AG09309 (cell line): ENCODE measurements around the gene CLDN6.
A peak's percentile ranks its signal among the peaks of the same experiment; 100 is the strongest.

ENCODE experiments used
- DNase-seq: peaks from one replicate; pipeline ENCODE4 v3.0.0-alpha.2; 2010; ENCODE audit warnings: low read depth
- H3K4me3 ChIP-seq: 2 replicates; pipeline ENCODE4 v1.5.1; 2011; ENCODE audit warnings: mild to moderate bottlenecking, low read depth, low read length, moderate library complexity; ENCODE audit not compliant: control insufficient read depth
- CTCF ChIP-seq: IDR thresholded peaks from 2 replicates; pipeline ENCODE4 v1.5.1; 2011; ENCODE audit warnings: mild to moderate bottlenecking, low read depth, low read length, inconsistent platforms; ENCODE audit not compliant: insufficient read depth, control insufficient read depth; ENCODE audit errors: missing control alignments

Gene CLDN6, protein sequence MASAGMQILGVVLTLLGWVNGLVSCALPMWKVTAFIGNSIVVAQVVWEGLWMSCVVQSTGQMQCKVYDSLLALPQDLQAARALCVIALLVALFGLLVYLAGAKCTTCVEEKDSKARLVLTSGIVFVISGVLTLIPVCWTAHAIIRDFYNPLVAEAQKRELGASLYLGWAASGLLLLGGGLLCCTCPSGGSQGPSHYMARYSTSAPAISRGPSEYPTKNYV

DNA sequence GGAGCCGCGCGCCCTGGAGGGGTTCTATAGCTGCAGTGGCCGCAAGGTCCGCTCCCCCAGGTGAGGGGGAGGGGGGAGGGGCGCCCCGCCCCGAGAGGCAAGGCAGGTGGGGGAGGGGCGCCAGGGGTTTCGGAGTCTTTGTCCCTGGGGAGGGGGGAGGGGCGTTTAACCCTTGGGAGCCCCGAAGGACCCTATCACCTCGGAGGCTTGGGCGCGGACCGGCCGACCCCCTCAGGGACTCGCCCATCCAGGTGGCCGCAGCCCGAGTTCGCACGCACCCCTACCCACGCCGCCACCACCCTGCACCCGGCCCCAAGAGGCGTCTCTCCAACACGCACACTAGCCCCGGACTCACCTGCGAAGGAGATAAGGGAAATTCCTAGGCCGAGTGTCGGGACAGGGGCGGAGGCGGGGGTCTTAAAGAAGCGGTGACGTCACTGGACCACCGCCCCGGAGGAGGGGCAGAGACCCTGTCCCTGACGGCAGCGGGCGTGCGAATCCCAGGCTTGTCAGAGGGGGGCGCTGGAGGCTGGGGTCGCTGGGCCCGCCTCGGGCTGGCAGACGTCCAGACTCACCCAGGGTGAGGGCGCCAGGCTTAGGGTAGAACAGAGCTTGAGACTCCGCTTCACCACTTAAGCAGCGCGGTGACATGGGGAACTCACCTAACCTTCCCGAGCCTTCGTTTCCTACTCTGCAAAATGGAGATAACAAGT lies at the start of gene CLDN6:
CLDN6 (minus strand) TSS at position 390 of the 713 bp plus-strand sequence. CDS start 2,162 bp downstream, outside the sequence.
- no peak within 1 kb of the TSS for H3K4me3 ChIP-seq
- no peak for DNase-seq

GRCh38 chr16:3066440-3066748 lies 48.4 kb upstream of the CLDN6 start:
- no peak for TF ChIP-seq CTCF
- no peak for DNase-seq
- H3K4me3 ChIP-seq: no peak overlapping the region

More for the DNA sequence above, at the start of gene CLDN6:
- peak; percentile 19 for TF ChIP-seq CTCF

DNA sequence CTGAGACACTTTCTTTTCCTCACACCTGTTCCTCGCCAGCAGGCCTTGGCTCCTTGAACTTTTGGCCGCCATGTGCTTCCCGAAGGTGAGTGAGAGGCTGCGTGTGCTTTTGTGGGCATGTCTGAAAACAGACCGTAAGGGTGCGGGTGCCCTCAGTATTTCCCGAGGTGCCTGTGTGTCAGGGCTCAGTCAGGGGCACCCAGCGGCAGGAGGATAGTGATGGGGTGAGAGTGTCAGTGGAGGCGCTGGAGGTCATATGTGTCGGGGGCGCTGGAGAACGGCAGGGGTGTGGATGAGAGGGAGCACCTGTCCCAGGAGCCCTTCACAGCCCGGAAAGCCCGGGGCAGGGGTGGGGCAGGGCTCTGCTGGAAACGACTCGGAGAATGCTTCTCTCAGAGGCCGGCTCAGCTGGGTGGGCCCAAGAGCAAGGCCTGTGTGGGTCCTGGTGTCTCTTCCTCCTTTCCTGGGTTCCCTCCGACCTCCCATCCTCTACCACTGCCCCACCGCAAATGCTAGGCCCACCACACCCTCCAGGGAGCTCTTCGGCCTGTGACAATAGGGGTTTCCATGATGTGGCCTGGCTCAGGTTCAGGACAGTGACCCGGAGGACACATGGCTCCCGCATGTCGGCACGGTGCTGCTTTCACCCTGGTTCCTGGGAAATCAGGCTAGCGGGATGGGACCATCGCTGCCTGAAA lies 47.9 kb upstream of the CLDN6 start:
- no peak for DNase-seq
- H3K4me3 ChIP-seq: no peak overlapping the region
- TF ChIP-seq CTCF: no peak

GRCh38 chr16:3065069-3065741 lies 47.2 kb upstream of the CLDN6 start, which contains the start of gene IL32:
Gene IL32, plus strand, starts transcription at chr16:3065640. Its CDS starts 172 bp downstream, at chr16:3065812.
- no peak for DNase-seq
- no peak for TF ChIP-seq CTCF

DNA sequence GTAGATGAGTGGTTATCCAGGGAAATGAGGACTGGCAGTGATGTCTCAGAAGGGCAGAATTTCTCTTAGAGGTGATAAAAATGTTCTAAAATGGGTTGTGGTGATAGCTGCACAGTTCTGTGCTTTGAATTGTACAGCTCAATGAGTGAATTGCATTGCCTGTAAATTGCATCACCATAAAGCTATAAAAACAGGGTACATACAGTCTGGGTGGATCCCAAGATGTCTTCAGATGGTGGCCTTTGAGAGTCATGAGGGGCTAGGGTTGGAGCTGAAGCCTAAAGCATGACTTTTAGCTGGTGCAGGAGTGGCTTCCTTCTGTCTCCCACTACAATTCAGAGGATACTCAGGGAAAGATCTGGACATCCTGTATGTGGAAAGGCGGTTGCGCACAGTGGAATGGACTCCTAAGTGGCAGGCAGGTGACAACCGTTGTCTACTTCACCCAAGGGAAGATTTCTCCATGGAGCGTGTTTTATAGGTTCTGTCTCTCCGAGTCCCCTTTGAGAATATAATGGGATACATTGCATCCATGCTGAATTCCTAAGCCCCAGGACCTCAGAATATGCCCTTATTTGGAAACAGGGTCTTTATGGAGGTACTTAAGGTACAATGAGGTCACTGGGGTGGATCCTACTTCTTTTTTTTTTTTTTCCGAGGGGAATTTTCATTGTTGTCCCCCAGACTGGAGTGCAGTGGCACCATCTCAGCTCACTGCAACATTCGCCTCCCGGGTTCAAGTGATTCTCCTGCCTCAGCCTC lies 45.8 kb upstream of the CLDN6 start:
- TF ChIP-seq CTCF: no peak
- no peak for DNase-seq
- H3K4me3 ChIP-seq: no peak overlapping the region

More at GRCh38 chr16:3065069-3065741, 47.2 kb upstream of the CLDN6 start, which contains the start of gene IL32:
- no peak within 1 kb of the TSS for H3K4me3 ChIP-seq

DNA sequence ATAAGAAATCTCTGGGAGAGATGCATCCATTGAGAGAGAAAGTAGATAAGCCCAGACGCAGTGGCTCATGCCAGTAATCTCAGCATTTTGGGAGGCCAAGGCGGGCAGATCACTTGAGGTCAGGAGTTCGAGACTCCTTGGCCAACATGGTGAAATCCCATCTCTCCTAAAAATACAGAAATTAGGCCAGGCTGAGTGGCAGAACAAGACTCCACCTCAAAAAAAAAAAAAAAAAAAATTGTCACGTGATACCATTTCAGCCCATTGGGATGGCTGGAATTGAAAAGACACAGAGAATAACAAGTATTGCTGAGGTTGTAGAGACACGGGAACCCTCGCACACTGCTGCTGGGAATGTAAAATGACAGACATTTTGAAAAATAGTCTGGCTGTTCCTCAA lies 44.6 kb upstream of the CLDN6 start:
- no peak for TF ChIP-seq CTCF
- H3K4me3 ChIP-seq: no peak overlapping the region
- no peak for DNase-seq
